ENCODE data around the gene ZBTB21. TPM values are rescaled to one million over a fixed set of nuclear protein-coding genes. Genes with fewer than 3 reads are reported as not detected.

Gene ZBTB21
- total and polyA plus RNA-seq, 2 of the 4 experiments (the other 2 are of a cell fraction): 6.8 to 12.0 TPM

- ChIA-PET POLR2A (ENCODE audit: unreplicated experiment) (interaction anchor here (0.9 kb wide), 1 partner anchor 95 kb away, joined by 3 read pairs; no protein-coding TSS in a partner anchor), CTCF (interaction anchor here (0.7 to 1.0 kb wide), 3 partner anchors 17 to 328 kb away, joined by 3 read pairs; no protein-coding TSS in a partner anchor)
- WGBS, 2 experiments (ENCODE audit: extremely low coverage in 2 of 2, insufficient read length in 1 of 2): no CpG with 5 or more reads among the region's 14 CpGs
- peak overlapping the region; percentile 96 for H2BK5ac ChIP-seq (ENCODE audit: low read depth, low read length, poor library complexity, severe bottlenecking)
- DNase-seq (peak; percentile 98), ATAC-seq (ENCODE audit: low read depth) (peak; percentile 94)
- peak overlapping the region; percentile 57; the same call in 1 of the 2 replicates for H4K91ac ChIP-seq (ENCODE audit: insufficient read depth, low read depth, low read length)
- H2AFZ ChIP-seq (replicated peaks; ENCODE audit: low read length, poor library complexity): no peak overlapping the region
- H3K18ac ChIP-seq (ENCODE audit: low read depth, low read length): peak overlapping the region; percentile 88; the same call in 1 of the 2 replicates
- peak overlapping the region; percentile 86 for H2BK120ac ChIP-seq (ENCODE audit: low read depth, low read length)
- peak overlapping the region; percentile 53; the same call in 1 of the 2 replicates for H3K9ac ChIP-seq (ENCODE audit: low read depth, low read length)
- peaks cover 16% of the 10 kb centered on the region for H3K36me3 ChIP-seq (ENCODE audit: control insufficient read depth, insufficient read depth, low read length)
- H3K4me1 ChIP-seq (ENCODE audit: control insufficient read depth, insufficient read depth, low read length): peaks cover 15% of the 10 kb centered on the region
- BruUV-seq (replicated peaks): no TSS peak
- peak overlapping the region; percentile 68 for H3K27ac ChIP-seq (ENCODE audit: insufficient read depth, low read length)
- H4K20me1 ChIP-seq (ENCODE audit: insufficient read depth, low read length): no peaks in the 10 kb centered on the region; the same call in 1 of the 2 replicates
- H3K14ac ChIP-seq (replicated peaks; ENCODE audit: low read depth, low read length): peak overlapping the region; percentile 56; the same call in 1 of the 2 replicates
- in situ Hi-C loops (cut with MboI; ENCODE audit: low sequenced_read_pairs): loop anchor here (5.0 kb wide), 1 partner anchor 95 kb away; no protein-coding TSS in a partner anchor
- no peak overlapping the region for H2AK9ac ChIP-seq (replicated peaks; ENCODE audit: low read depth, low read length, poor library complexity)
- intact Hi-C loops (cut with micrococcal nuclease): loop anchor here (2.0 kb wide), 2 partner anchors 46 to 96 kb away; no protein-coding TSS in a partner anchor
- H4K5ac ChIP-seq (ENCODE audit: low read depth, low read length): peak overlapping the region; percentile 78; the same call in 1 of the 2 replicates
- H2BK20ac ChIP-seq (ENCODE audit: low read depth, low read length): peak overlapping the region; percentile 90
- peaks cover 29% of the 10 kb centered on the region for H3K9me1 ChIP-seq (ENCODE audit: insufficient read depth, low read length)
- H3K4me2 ChIP-seq (ENCODE audit: low read depth, low read length): peak overlapping the region; percentile 90
- H4K8ac ChIP-seq (ENCODE audit: low read depth in 2 of 2, low read length in 2 of 2): peak overlapping the region; percentile 64 to 74
- no peaks in the 10 kb centered on the region for H3K27me3 ChIP-seq (ENCODE audit: control insufficient read depth, insufficient read depth, low read length)
- peak overlapping the region; percentile 82 for H3K4ac ChIP-seq (ENCODE audit: low read depth, low read length)
- peak overlapping the region; percentile 24; the same call in 1 of the 2 replicates for H2AK5ac ChIP-seq (ENCODE audit: low read depth, low read length)
- H2BK15ac ChIP-seq (ENCODE audit: low read depth, low read length): peak overlapping the region; percentile 68; the same call in 1 of the 3 replicates
- H3K9me3 ChIP-seq (ENCODE audit: control insufficient read depth, insufficient read depth, low read length): no peaks in the 10 kb centered on the region
- peaks cover 35 to 76% of the 10 kb centered on the region in 2 experiments for H3K79me1 ChIP-seq (ENCODE audit: low read depth in 1 of 2, low read length in 2 of 2)
- dilution Hi-C loops (cut with HindIII; ENCODE audit: low sequenced_read_pairs, unreplicated experiment): no loop called here
- peak overlapping the region; percentile 67; the same call in 1 of the 2 replicates for H3K56ac ChIP-seq (ENCODE audit: extremely low read depth, insufficient read depth, low read length)
- H3K23ac ChIP-seq (ENCODE audit: low read depth, low read length): peak overlapping the region; percentile 70; the same call in 1 of the 2 replicates
- no peak overlapping the region; the same call in 1 of the 2 replicates for H3K4me3 ChIP-seq (ENCODE audit: insufficient read depth, low read depth, low read length)
- TF ChIP-seq RFX5 (IDR thresholded peaks at IDR 0.05; ENCODE audit: low read depth, low read length) (no peak), POLR2A (IDR thresholded peaks at IDR 0.05; ENCODE audit: low read depth, low read length) (no peak), FOS (IDR thresholded peaks at IDR 0.05; ENCODE audit: low read depth, low read length) (peak; percentile 92), NFE2L2 (IDR thresholded peaks at IDR 0.05; ENCODE audit: low read depth, low read length) (peak; percentile 44; the same call in 1 of the 2 replicates), RCOR1 (IDR thresholded peaks at IDR 0.05; ENCODE audit: insufficient replicate concordance, low read length) (peak; percentile 69), MAZ (IDR thresholded peaks at IDR 0.05; ENCODE audit: borderline replicate concordance, low read depth, low read length) (peak; percentile 60; the same call in 1 of the 2 replicates), CTCF (conservative IDR thresholded peaks at IDR 0.05; ENCODE audit: low read depth, low read length) (no peak), BHLHE40 (IDR thresholded peaks at IDR 0.05; ENCODE audit: low read depth, low read length) (peak; percentile 63; the same call in 1 of the 2 replicates), ELK1 (IDR thresholded peaks at IDR 0.05; ENCODE audit: borderline replicate concordance, low read depth, low read length) (no peak), MXI1 (IDR thresholded peaks at IDR 0.05; ENCODE audit: borderline replicate concordance, low read depth, low read length) (0 out of 2 replicates have a peak, but pooled peaks have one; percentile 56), CEBPB (IDR thresholded peaks at IDR 0.05; ENCODE audit: low read depth, low read length) (peak; percentile 42; the same call in 1 of the 2 replicates), SMC3 (IDR thresholded peaks at IDR 0.05; ENCODE audit: low read depth, low read length) (peak; percentile 20; the same call in 1 of the 2 replicates), CHD1 (IDR thresholded peaks at IDR 0.05; ENCODE audit: low read depth, low read length) (no peak)
These were observed 7.7 kb downstream of the ZBTB21 start for GRCh38 chr21:42002421-42002958.
